NCI-H2196 treated with DMSO at 0.1 percent for 48 hours (cell line): ENCODE measurements around the gene IER2.
"Not testable (repeated sequence)": the region's sequence is repeated elsewhere in the genome, so short reads cannot be mapped to it uniquely, and the experiment has no call there.

Experiments
- DNase-seq: peaks from one replicate; lab custom pipeline; 2025; ENCODE audit not compliant: unreplicated experiment; lab: John Stamatoyannopoulos, UW

Gene IER2

DNA sequence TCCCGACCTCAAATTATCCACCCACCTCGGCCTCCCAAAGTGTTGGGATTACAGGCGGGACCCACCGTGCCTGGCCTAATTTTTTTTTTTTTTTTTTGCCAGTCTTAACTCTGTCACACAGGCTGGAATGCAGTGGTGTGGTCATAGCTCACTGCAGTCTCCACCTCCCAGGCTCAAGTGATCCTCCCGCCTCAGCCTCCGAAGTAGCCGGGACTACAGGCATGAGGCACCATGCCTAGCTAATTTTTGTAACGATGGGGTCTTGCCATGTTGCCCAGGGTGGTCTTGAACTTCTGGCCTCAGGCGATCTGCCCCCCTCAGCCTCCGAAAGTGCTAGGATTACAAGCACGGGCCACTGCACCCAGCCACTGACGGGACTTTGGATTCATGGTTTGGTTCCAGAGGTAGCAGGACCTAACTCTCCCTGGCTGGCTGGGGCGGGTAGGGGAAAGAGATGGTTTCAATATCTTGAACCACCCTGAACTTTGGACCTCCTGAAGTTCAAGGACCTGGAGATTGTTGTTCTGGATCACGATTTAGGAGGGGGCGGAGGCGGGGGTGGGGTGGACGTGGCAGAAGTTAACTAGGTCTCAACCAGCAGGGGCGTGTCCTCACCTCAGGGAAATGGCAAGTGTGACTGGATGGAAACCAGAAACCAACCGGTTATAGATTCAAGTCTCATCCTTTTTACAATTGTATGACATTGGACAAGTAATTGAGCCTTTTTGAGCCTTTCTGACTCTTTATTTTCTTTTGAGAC lies 40.8 kb downstream of the IER2 start:
- DNase-seq = no peak

DNA sequence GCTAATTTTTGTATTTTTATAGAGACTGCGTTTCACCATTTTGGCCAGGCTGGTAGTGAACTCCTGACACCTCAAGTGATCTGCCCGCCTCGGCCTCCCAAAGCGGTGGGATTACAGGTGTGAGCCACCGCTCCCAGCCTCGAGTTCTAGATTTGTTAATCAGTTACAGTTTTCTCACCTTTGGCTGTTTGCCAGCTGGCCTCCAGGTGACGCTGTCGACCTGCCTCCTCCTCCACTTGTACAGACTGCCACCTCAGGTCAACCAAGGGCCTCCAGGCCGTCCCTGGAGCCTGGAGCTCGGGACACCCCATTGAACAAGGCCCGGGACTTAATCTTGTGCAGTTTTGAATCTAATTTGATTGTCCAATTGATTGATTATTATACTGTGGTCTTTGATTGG lies 45.5 kb downstream of the IER2 start:
- DNase-seq = no peak

DNA sequence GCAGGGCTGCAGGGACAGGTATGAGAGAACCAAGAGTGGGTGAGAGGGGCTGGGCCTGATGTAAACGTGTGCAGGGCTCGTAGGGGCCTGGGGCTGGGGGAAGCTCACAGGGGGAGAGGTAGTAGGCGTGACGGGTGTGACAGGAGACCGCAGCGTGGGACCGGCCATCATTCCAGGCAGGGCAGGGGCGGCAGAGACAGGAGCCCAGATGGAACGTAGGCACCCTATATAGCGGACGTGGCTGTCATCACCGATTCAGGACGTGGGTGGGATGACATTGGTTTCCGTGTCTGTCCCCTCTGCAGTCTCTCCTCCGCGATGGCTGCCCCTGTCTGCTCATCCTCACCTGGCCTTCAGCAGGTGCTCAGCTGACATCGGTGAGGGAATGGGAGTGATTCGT lies 48.4 kb downstream of the IER2 start:
- no peak for DNase-seq

DNA sequence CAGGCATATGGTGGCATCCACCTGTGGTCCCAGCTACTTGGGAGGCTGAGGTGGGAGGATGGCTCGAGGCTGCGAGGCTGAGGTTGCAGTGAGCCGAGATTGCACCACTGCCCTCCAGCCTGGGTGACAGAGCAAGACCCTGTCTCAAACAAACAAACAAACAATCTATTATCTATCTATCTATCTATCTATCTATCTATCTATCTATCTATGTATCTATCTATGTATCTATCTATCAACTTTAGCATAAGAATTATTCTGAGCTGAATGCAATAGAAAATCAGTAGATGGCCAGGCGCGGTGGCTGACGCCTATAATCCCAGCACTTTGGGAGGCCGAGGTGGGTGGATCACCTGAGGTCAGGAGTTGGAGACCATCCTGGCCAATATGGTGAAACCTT lies 51.9 kb downstream of the IER2 start:
- not testable (repeated sequence) for DNase-seq
